ENCODE measurements around the gene TPST2.

The TPST2 gene

GRCh38 chr22:26496456-26496855 lies 93.5 kb downstream of the TPST2 start:
- no peak overlapping the region for H3K4me3 ChIP-seq (ENCODE audit: low read depth, low read length)
- DNase-seq (ENCODE audit: low read depth) = no peak
- TF ChIP-seq CTCF (IDR thresholded peaks at IDR 0.05; ENCODE audit: insufficient read depth, low read depth, low read length, missing control alignments) = no peak

GRCh38 chr22:26494506-26494905 lies 95.4 kb downstream of the TPST2 start:
- no peak overlapping the region for H3K4me3 ChIP-seq (ENCODE audit: low read depth, low read length)

GRCh38 chr22:26492220-26492619 lies 97.7 kb downstream of the TPST2 start:
- no peak for DNase-seq (ENCODE audit: low read depth)
- no peak overlapping the region for H3K4me3 ChIP-seq (ENCODE audit: low read depth, low read length)
- TF ChIP-seq CTCF (IDR thresholded peaks at IDR 0.05; ENCODE audit: insufficient read depth, low read depth, low read length, missing control alignments) = no peak

More at GRCh38 chr22:26494506-26494905, 95.4 kb downstream of the TPST2 start:
- no peak for TF ChIP-seq CTCF (IDR thresholded peaks at IDR 0.05; ENCODE audit: insufficient read depth, low read depth, low read length, missing control alignments)
- DNase-seq (ENCODE audit: low read depth) = no peak

- no peak for TF ChIP-seq CTCF (IDR thresholded peaks at IDR 0.05; ENCODE audit: insufficient read depth, low read depth, low read length, missing control alignments)
- no peak overlapping the region for H3K4me3 ChIP-seq (ENCODE audit: low read depth, low read length)
- DNase-seq (ENCODE audit: low read depth) = no peak
Measured at GRCh38 chr22:26489447-26490036, 100.4 kb downstream of the TPST2 start.

- no peak for DNase-seq (ENCODE audit: low read depth)
- no peak overlapping the region for H3K4me3 ChIP-seq (ENCODE audit: low read depth, low read length)
- TF ChIP-seq CTCF (IDR thresholded peaks at IDR 0.05; ENCODE audit: insufficient read depth, low read depth, low read length, missing control alignments) = no peak
Measured at GRCh38 chr22:26487996-26488395, 101.9 kb downstream of the TPST2 start.

GRCh38 chr22:26486394-26486793 lies 103.5 kb downstream of the TPST2 start:
- TF ChIP-seq CTCF (IDR thresholded peaks at IDR 0.05; ENCODE audit: insufficient read depth, low read depth, low read length, missing control alignments) = no peak
- no peak overlapping the region for H3K4me3 ChIP-seq (ENCODE audit: low read depth, low read length)
- DNase-seq (ENCODE audit: low read depth) = no peak

GRCh38 chr22:26485806-26486390 lies 104.0 kb downstream of the TPST2 start:
- H3K4me3 ChIP-seq (ENCODE audit: low read depth, low read length) = no peak overlapping the region
- no peak for TF ChIP-seq CTCF (IDR thresholded peaks at IDR 0.05; ENCODE audit: insufficient read depth, low read depth, low read length, missing control alignments)
- DNase-seq (ENCODE audit: low read depth) = no peak

Data from GM12865 (cell line).